NCI-H748 (cell line): Measurements from ENCODE around the gene FBXO11.
A peak's percentile ranks its signal among the peaks of the same experiment; 100 is the strongest.
"Not testable (repeated sequence)": the region's sequence is repeated elsewhere in the genome, so short reads cannot be mapped to it uniquely, and the experiment has no call there.

ENCODE experiments used
- DNase-seq: peaks from one replicate; lab custom pipeline; 2025; ENCODE audit not compliant: unreplicated experiment; lab: John Stamatoyannopoulos, UW

FBXO11 gene

DNA sequence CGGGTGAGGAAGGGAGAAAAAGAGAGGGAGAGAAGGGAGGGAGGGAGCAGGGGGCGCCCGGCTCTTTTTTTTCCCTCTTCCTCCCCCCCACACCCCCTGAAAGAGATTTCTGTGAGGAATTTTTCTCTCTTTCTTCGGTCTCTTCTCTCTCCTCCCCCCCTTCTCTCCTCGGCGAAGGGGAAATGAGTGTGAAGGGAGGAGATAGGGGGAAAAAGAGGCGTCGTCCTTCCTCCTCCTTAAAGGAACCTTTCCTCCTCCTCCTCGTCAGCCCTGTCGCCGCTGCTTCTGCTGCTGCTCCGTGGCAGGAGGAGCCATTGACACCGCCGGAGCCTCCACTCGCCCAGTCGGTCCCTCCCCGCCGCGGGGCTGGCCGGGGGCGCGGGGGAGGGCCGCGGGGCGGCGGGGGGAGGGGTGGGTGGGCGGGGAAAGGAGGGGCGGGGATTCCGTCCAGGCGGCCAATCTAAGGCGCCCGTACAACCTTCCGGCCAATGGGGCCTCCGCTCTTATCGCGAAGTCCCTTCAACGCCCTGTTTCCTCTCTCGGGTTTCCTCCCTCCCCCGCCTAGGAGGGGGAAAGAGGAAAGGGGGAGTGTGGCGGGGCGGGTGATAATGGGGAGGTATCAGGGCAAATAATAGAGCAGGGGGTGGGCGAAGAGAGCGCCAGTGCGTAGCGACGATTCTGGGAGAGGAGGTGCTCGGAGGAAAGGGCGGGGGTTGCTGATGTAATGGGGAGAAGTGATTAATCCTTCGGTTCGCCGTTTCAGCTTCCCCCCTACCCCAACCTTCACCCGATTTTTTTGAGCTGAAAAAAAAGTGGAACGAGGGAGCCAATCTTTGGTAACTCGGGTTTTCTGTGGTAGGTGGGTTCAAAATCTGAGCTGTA lies at the start of gene FBXO11:
Gene FBXO11 (minus strand): TSS at position 342 of the 882 bp plus-strand sequence. CDS start 778 bp downstream, outside the sequence.
- peak; percentile 98 for DNase-seq

DNA sequence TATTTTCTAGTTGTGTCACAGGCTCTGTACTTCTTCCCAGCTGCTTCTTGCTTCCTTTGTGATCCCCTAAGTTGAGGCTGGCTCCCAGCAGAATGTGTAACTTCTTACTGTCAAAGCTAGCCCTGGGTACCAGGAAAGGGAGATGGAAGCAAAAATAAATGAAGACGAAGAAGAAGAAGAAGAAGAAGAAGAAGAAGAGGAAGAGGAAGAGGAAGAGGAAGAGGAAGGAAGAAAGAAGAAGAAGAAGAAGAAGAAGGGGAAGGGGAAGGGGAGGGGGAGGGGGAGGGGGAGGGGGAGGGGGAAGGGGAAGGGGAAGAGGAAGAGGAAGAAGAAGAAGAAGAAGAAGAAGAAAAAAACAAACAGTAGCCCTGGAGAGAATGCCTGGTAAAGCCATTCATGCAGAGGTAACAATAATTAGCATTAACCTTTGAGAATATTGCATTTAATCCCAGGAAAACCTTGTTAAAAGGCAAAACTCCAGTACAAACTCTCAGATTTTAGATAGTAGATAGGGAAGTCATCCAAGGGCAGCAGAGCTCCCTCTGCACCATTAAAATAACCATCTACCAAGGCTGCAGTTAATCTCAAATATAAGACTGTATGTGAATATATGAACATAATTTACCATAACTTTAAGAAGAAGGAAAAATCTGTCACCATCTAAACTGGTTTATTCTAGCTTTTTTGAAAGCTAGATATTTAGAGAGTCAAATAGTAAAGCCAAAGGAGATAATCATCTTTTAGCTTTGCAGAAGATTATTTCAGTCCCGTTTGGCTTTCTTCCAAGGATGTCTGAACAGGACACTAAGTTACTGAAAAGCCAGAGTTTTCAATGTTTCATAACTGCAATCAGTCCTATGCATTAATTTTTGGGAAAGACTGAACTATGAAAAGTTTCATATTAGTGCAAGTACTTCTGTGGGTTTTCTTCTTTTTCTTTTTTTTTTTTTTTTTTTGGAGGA lies 44.3 kb upstream of the FBXO11 start:
- DNase-seq: no peak

DNA sequence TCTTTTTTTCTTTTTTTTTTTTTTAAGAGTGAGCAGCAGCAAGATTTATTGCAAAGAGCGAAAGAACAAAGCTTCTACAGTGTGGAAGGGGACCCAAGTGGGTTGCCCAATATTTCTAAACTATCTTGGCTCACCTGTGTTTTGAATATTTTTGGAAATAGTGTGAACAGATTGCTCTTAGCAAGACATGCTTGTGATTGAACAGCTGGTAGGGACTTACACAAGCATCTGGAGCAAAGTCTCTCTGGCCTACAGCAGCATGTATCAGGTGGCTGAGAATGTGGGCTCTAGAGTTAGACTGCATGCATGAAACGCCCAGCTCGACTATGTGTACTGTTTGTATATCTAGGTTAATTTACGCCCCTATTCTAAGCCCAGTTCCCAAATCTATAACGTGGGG lies 40.3 kb upstream of the FBXO11 start:
- no peak for DNase-seq

DNA sequence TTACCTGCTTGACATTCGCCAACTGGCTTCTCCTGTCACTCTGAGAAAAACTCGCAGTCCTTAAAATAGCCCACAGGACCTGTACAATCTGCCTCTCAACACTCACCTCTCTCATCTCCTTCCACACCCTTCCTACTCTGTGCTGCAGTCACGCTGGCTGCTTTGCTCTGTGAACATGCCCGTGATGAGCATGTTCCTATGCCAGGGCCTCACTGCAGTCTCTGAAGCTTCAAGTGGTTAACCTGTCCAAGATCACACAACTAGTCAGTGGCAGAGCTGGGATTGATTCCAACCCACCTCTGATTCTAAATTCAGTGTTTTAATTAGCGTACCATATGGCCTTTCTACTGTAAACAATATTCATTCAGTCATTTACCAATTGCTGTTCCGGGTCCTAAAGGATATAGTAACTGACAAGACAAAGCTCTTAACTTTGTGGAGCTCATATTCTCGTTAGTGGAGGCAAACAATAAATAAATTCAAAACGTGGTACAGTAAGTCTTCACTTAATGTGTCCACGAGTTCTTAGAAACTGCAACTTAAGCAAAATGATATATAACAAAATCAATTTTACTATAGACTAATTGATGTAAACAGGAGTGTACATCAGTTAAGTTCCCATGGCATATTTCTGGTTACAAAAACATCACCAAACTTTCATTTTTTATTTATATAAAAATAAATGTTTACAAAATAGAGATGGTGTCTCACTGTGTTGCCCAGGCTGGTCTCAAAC lies 38.9 kb upstream of the FBXO11 start:
- DNase-seq: no peak

DNA sequence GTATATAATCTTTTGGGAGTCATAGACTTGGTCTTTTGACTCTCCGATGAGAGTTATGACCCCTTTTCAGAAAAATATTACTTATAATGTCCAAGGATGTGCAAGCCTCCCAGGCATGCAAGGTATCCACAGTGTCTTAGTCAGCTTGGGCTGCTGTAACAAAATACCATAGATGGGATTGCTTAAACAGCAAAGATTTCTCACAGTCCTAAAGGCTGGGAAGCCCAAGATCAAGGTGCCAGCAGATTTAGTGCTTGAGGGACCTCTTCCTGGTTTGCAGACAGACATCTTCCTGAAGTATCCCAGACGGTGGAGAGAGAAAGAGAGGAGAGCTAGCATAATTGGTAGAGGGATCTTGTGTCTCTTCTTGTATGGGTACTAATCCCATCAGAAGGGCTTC lies 35.6 kb upstream of the FBXO11 start:
- no peak for DNase-seq

DNA sequence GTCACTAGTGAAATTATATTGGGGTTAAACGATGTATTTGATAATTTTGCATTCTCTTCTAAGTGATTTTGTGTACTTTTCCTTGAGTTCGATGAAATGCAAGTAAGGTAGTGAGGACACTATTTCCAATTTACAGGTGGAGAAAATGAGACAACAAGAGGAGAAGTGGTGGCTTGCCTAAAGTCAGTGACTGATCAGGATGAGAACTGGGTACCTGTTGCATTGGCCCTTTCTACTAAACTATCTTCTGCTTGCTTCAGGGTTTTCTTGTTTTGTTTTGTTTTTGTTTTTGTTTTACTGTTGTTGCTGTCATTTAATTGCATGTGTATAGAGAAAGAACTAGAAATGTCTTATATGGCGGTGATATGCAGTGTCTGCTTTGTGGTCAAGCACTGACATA lies 31.4 kb upstream of the FBXO11 start:
- no peak for DNase-seq

DNA sequence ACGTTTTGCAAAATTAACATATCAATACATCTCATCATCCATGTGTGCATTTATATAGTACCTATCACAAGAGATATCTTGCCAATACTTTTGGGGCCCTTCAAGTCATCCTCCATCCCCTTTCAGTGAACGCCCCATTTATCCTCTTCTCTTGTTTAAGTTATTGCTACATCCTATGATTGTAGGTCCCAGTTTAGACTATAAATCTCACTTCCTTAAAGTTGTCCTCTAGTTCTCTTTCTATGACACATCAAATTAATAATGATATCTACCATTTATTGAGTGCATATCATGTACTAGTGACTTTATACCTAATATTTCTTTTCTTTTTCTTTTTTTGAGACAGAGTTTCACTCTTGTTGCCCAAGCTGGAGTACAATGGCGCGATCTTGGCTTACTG lies 28.8 kb upstream of the FBXO11 start:
- no peak for DNase-seq

DNA sequence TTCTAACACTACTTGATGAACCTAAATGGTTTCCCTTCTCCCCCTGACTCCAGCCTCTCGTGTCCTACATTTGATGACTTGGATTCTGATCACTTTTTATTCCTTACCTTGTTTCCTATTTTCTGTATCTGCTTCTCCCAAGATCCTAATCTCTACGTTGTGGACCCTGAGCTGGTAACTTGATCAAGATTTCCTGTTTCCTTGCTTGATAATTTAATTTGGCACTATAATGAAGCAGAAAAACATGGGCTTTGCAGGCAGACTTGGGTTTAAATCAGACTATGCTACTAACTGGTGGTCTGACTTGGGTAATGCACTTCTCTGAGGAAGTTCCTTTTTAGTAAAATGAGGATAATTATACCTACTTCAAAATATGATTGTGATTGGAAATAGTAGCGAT lies 11.7 kb upstream of the FBXO11 start:
- no peak for DNase-seq

DNA sequence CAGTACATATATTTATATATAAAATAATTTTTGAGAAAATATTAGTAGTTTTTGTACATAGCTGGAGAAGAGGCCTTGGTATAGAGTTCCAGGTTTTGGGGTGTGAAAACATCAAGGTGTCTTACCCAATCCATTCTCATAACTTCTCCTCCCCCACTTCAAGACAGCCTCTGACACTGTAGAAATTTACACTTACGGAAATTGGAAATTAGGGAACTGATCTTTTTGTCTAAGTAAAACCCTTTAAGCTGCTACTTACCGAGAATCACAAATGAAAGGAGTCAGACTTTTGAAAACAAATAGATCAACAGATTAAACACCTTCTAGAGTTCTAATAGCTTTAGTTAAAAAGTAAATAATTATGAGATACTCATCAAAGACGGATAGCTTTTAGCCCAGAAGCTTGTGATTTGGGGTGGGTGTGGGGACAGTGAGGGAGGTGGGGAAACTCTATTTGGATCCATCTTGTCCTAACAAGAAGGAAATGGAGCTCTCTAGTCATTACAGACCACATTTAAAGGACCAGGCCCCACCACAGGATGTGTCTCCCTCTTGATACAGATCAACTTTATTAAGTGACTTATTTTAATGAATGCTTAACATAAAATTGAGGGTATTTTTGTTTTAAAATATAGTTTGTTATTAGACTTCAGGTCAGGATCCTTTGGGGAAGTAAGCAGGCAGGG lies 11.1 kb upstream of the FBXO11 start:
- DNase-seq: no peak

DNA sequence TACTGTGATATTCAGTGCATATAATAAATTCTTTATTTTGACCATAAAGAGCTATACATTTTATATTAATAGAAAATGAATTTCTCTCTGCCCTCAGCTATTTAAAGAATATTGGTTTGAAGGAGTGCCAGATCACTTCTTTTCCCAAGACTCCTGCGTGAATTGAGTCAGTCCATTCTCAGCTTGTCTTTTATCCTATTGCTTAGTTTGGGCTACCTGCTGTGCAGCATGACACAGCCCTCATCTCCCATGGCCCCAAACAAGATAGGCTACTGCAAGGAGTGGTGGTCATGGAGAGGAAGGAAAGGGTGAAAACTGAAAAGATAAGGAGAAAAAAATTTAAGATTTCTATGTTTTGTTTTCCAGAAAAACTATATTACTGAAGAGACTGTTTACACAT lies 10.1 kb upstream of the FBXO11 start:
- no peak for DNase-seq

DNA sequence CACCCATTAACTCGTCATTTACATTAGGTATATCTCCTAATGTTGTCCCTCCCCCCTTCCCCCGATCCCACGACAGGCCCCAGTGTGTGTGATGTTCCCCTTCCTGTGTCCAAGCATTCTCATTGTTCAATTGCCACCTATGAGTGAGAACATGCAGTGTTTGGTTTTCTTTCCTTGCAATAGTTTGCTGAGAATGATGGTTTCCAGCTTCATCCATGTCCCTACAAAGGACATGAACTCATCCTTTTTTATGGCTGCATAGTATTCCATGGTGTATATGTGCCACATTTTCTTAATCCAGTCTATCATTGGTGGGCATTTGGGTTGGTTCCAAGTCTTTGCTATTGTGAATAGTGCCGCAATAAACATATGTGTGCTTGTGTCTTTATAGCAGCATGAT lies 4.4 kb upstream of the FBXO11 start:
- DNase-seq: not testable (repeated sequence)

DNA sequence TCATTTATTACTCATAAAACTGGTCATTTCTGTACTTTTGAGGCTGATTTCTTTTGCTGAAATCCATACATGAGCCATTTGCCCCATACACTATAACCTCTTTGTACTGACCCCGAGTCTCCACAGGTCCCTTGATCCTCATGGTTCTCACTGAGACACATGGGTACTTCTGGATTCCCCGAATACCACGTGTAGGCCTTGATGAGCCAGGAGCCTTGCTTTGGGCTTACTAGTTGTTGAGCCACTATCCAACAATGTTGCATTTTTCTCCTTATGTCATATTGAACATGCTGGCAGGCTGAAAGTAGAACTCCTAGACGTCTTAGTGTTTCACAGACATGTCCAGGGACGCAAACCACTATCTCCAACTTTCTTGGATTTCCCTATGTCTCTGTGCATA lies 2.4 kb upstream of the FBXO11 start:
- DNase-seq: no peak

DNA sequence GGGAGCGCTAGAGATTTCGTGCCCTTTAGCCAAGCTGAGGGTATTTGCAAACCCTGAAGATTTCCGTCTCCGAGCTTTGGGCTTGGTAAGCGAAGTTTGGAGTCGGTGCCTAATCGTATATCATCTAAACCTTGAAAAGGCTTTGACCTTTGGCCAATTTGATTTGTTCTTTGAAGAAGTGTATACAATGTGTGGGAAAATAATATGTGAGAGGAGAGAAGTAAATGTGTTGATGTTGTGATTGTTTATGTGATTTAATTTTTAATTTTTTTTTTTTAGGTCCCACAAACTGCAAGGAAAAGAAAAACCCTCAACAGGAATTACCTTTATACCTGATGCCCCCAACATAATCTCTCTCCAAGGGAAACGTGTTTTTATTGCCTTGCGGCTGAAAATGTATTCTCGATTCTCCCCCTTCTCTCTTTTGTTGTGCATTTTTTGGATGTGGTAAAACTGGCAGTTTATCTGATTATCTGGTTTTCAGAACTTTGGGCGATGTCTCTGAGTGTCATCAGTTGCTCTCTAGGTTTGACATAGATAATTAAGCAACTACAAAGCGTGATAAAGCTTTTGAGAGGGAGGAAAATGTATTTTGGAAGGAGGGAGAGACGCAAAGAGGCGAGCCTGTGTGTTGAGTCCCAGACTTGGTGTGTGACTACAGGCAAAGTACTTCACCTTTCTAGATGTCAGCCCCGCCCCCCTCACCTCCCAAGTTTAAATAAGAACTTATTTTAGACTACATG lies 912 bp upstream of the FBXO11 start:
- DNase-seq: peak; percentile 5

DNA sequence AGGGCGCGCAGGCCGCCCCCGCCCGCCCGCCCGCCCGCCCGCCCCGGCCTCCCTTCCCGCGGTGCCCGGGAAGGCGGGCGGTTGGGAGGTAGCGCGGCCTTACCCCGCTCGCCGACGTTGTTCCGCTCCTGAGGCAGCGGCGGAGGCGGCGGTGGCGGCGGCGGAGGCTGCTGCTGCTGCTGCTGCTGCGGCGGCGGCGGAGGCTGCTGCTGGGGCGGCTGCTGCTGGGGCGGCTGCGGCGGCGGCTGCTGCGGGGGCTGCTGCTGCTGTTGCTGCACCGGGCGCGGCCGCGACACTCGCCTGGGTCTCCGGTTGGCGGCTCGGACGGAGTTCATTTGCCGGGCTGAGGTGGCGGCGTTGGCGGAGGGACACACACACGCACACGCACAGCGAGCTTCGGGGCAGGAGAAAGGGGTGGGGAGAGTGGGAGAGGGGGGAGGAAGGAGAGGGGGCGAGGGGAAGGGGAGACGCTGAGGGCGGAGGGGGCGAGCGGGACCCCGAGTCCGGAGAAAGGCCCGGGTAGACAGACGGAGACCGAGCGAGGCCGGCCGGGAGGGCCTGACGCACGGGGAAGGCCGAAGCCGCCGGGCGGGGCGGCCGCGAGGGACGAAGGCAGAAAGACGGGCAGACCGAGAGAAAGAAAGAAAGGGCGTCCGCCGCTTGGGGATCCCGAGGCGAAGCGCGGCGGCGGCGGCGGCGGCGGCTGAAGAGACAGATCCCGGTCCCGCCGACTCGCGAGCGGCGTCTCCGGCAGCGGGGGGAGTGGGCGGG lies 727 bp downstream of the FBXO11 start:
- peak; percentile 77 for DNase-seq

DNA sequence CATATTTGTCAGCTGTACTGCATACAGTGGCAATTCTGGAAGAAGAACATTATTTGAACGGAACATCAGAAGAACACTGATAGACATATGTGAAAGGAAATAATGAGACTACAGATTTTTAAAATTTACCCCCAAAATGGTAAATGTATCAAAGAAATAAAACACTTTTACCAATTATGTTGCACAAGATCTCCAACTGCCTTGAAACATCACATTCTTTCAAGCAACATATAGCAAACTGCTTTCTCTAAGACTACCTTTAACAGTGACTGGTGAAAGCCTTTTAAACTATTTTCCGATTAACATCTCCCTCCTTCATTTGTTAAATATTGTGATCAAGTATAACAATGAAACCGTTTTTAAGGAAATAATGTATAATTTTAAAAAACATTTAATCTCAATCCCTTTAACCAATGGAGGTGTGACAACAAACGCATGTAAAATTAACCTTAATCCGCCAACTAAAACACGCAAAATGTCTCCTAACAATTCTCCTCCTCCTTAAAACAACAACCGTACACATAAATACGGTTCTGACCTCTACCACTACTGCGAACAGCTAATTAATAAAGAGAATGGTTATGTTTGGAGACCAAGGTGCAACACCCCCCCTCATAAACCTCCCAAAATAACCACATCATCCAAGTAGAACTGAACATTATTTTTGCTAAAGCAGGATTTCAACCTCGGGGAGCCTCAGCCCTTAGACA lies 2.4 kb downstream of the FBXO11 start:
- no peak for DNase-seq

DNA sequence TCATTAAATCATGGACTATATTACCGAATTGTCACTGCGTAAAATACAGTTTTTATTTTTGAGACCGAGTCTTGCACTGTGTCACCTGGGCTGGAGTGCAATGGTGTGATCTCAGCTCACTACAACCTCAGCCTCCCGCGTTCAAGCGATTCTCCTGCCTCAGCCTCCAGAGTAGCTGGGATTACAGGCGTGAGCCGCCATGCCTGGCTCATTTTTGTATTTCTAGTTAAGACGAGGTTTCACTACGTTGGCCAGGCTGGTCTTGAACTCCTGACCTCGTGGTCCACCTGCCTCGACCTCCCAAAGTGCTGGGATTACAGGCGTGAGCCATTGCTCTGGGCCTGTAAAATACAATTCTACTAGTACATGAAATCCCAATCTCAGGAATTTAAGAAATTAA lies 4.4 kb downstream of the FBXO11 start:
- DNase-seq: not testable (repeated sequence)

DNA sequence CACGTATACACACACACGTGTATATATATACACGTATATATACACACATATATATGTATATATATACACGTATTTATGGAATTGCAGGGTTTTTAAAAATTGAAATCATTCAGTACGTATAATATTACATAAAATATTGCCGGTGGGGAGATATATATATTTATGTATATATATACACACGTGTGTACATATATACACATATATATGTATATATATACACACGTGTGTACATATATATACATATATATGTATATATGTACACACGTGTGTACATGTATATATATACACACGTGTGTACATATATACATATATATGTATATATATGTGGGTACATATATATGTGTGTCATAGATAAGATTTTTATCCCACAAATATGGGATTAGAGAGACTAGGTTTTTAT lies 5.4 kb downstream of the FBXO11 start:
- DNase-seq: no peak
